ENCODE measurements around the gene EED.
"Not testable (repeated sequence)": the region's sequence is repeated elsewhere in the genome, so short reads cannot be mapped to it uniquely, and the experiment has no call there.

The EED gene

GRCh38 chr11:86294026-86294425 lies 49.5 kb downstream of the EED start:
- no peak for DNase-seq (ENCODE audit: low spot score)
- TF ChIP-seq CTCF (IDR thresholded peaks at IDR 0.05; ENCODE audit: extremely low read depth, missing control alignments): no peak

GRCh38 chr11:86301742-86302091 lies 57.2 kb downstream of the EED start:
- TF ChIP-seq CTCF (IDR thresholded peaks at IDR 0.05; ENCODE audit: extremely low read depth, missing control alignments): no peak
- no peak for DNase-seq (ENCODE audit: low spot score)

- peak; percentile 85 for DNase-seq (ENCODE audit: low spot score)
Observed at GRCh38 chr11:86302092-86302793, 57.7 kb downstream of the EED start, which contains the start of gene HIKESHI. TSS of gene HIKESHI (plus strand) at chr11:86302240. CDS start at chr11:86302449, 209 bp downstream.

GRCh38 chr11:86303257-86303656 lies 58.7 kb downstream of the EED start:
- no peak for TF ChIP-seq CTCF (IDR thresholded peaks at IDR 0.05; ENCODE audit: extremely low read depth, missing control alignments)

More at GRCh38 chr11:86302092-86302793, 57.7 kb downstream of the EED start, which contains the start of gene HIKESHI:
- TF ChIP-seq CTCF (IDR thresholded peaks at IDR 0.05; ENCODE audit: extremely low read depth, missing control alignments): no peak

GRCh38 chr11:86308710-86309109 lies 64.2 kb downstream of the EED start:
- DNase-seq (ENCODE audit: low spot score): not testable (repeated sequence)

More at GRCh38 chr11:86303257-86303656, 58.7 kb downstream of the EED start:
- DNase-seq (ENCODE audit: low spot score): no peak

GRCh38 chr11:86313793-86314192 lies 69.2 kb downstream of the EED start:
- no peak for TF ChIP-seq CTCF (IDR thresholded peaks at IDR 0.05; ENCODE audit: extremely low read depth, missing control alignments)
- no peak for DNase-seq (ENCODE audit: low spot score)

- TF ChIP-seq CTCF (IDR thresholded peaks at IDR 0.05; ENCODE audit: extremely low read depth, missing control alignments): no peak
- DNase-seq (ENCODE audit: low spot score): no peak
Observed at GRCh38 chr11:86314636-86315035, 70.1 kb downstream of the EED start.
